Keratinocyte (primary cell): Measurements from ENCODE around the gene RAB44.

Experiments used
- EZH2 ChIP-seq: IDR thresholded peaks from one replicate; pipeline ENCODE4 v1.6.1; 2012; ENCODE audit warnings: inconsistent platforms, mild to moderate bottlenecking, low read length, moderate library complexity
- TF ChIP-seq, protein P1 (sequence below), 3 experiments: IDR thresholded peaks in 1 of 3; conservative IDR thresholded peaks in 1 of 3; optimal IDR thresholded peaks in 1 of 3; 2 replicates in 2 of 3; 3 replicates in 1 of 3; pipeline versions ENCODE3 to v1.5.1; 2011; ENCODE audit warnings: low read length in 3 of 3, mild to moderate bottlenecking in 3 of 3, moderate library complexity in 2 of 3, control low read depth in 1 of 3, inconsistent platforms in 1 of 3; ENCODE audit not compliant: insufficient read depth in 2 of 3; ENCODE audit errors: extremely low read depth in 1 of 3

DNA sequence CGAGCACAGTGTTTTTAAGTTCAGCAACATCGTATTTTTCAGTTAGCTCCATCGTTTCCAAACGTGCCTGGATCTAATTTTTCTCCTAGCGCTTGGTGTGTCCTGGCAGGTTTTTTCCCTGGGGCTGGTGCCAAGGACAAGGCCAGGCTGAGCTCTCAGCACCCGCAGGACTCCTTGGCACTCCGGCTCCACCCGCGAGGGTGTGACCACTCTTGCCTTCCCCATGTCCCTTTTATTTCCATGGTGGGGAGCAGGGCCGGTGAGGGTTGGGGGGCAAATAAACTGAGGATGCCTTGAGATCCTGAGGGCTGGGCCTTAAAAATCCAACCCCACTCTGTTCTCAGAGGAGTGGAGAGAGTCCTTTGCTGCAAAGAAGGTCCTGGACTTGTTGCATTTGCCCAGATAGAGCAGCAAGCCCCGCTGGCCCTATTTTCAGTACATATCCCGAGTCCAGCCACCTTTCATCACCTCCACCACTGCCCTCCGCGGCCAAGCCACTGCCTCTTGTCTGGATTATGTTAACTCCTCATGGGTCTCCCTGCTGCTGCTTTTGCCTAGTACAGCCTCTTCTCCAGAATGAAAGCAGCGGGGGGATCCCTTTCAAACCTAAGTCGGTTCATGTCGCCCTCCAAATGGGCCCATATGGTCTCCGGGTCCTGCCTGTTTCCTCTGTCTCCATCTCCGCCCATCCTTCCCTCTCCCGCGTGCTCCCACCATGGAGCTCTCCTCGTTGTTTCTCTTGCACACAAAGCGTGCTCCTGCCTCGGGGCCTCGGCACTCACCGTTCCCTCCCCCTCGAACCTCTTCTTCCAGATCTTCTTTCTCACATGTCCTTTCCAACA lies 4.5 kb upstream of the RAB44 start:
- TF ChIP-seq, protein P1, sequence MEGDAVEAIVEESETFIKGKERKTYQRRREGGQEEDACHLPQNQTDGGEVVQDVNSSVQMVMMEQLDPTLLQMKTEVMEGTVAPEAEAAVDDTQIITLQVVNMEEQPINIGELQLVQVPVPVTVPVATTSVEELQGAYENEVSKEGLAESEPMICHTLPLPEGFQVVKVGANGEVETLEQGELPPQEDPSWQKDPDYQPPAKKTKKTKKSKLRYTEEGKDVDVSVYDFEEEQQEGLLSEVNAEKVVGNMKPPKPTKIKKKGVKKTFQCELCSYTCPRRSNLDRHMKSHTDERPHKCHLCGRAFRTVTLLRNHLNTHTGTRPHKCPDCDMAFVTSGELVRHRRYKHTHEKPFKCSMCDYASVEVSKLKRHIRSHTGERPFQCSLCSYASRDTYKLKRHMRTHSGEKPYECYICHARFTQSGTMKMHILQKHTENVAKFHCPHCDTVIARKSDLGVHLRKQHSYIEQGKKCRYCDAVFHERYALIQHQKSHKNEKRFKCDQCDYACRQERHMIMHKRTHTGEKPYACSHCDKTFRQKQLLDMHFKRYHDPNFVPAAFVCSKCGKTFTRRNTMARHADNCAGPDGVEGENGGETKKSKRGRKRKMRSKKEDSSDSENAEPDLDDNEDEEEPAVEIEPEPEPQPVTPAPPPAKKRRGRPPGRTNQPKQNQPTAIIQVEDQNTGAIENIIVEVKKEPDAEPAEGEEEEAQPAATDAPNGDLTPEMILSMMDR (optimal IDR thresholded peaks at IDR 0.05 in 1 of 3, IDR thresholded peaks at IDR 0.05 in 1 of 3, conservative IDR thresholded peaks at IDR 0.05 in 1 of 3; ENCODE audit: extremely low read depth in 1 of 3, insufficient read depth in 2 of 3, low read length in 3 of 3): no peak
- no peak for TF ChIP-seq EZH2
